ENCODE measurements around the gene ATXN3L.

GRCh38 chrX:13304052-13304451 is 15.8 kb downstream of the ATXN3L start:
- no peak for TF ChIP-seq EP300 (IDR thresholded peaks at IDR 0.05; ENCODE audit: borderline replicate concordance in 1 of 2, low read depth in 1 of 2, low read length in 1 of 2)
- no peak for TF ChIP-seq SMC3 (IDR thresholded peaks at IDR 0.05; ENCODE audit: low read depth, low read length)
- no peak for TF ChIP-seq ELF1 (IDR thresholded peaks at IDR 0.05)
- no peak for TF ChIP-seq CTCF (IDR thresholded peaks at IDR 0.05)
- TF ChIP-seq TEAD4 (IDR thresholded peaks at IDR 0.05; ENCODE audit: borderline replicate concordance, insufficient read depth), result no peak; the same call in 1 of the 2 replicates
- no peak for TF ChIP-seq MAX (IDR thresholded peaks at IDR 0.05; ENCODE audit: low read depth)
- no peak for TF ChIP-seq GATA2 (CRISPR knock-in tag; IDR thresholded peaks at IDR 0.05)
- TF ChIP-seq USF1 (IDR thresholded peaks at IDR 0.05; ENCODE audit: borderline replicate concordance, low read depth), result no peak
- TF ChIP-seq REST (IDR thresholded peaks at IDR 0.05; ENCODE audit: low read depth, low read length), result no peak

Measured in SK-N-SH (cell line).